Stimulated activated CD8-positive, alpha-beta memory T cell treated with anti-CD3 and anti-CD28 coated beads, Interleukin-12 subunit alpha, Interleukin-12 subunit beta, amount 100 ng/mL, for 24 hours (primary cell): ENCODE measurements around the gene S100A1.
"Not testable (repeated sequence)": the region's sequence is repeated elsewhere in the genome, so short reads cannot be mapped to it uniquely, and the experiment has no call there.

Source experiments
- DNase-seq: peaks from one replicate; pipeline ENCODE4 v3.0.0-alpha.2; 2020; ENCODE audit errors: extremely low read depth

Gene S100A1

DNA sequence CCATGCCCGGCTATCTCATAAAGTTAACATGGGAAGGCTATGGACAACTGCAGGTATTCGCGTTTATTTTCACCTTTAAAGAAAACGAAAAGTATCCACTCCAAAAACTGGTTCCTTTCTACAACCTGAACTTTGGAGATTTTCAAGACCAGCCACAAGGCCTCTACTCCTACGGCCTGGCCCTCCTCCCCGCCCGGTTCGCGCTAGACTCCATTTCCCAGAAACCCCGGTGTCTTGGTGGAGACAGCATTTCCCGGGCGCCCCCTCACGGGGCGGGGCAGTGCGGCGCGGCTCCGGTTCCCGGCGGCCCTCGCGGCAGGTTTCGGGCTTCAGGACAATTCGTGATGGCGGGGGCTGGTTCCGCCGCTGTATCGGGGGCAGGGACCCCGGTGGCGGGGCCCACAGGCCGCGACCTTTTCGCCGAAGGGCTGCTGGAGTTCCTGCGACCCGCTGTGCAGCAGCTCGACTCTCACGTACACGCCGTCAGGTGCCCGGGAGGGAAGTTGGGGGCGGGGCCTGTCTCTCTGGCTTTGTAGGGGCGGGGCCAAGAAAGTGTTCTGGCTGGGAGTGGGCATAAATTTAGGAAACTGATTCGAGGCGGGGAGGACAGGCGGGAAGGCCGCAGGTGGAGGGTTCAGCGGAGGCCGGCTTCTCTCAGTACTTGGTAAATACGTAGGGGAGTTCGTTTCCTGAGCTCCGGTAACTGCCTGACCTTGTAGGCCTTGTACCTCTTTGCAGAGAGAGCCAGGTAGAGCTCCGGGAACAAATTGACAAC is 30.4 kb downstream of the S100A1 start, which contains the start of gene SNAPIN:
Gene SNAPIN, plus strand, starts transcription at position 304 of the 775 bp plus-strand sequence. Its CDS starts 41 bp downstream, at position 345.
- DNase-seq: peak; percentile 82

GRCh38 chr1:153659175-153659534 is 30.9 kb downstream of the S100A1 start:
- DNase-seq: no peak

GRCh38 chr1:153659656-153660055 is 31.4 kb downstream of the S100A1 start:
- DNase-seq: no peak

DNA sequence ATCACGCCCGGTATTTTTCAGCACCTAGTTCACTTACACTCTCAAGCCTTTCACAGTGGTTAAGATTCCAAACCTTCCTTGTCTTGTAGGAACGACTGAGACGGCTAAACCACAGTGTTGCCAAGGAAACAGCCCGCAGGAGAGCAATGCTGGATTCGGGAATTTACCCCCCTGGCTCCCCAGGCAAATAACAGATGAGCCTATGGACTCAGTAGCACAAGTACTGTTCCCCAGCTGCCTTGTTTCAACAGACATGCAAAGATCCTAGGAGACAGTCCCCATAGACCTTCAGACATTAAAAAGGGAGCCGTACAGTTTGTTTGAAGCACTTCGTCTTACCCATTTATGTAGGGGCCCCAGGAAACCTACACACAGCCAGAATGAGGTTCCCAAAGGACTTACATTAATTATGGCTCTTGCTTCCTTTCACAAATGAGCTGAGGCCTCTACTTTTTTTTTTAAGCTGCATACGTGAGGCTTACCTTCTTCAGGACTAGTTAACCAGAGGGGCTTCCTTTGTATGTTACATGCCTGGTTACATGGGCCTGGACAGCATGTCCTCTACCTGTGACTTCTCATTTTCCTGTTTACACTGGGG is 33.0 kb downstream of the S100A1 start:
- DNase-seq: no peak

GRCh38 chr1:153662269-153662668 is 34.0 kb downstream of the S100A1 start:
- DNase-seq: no peak

DNA sequence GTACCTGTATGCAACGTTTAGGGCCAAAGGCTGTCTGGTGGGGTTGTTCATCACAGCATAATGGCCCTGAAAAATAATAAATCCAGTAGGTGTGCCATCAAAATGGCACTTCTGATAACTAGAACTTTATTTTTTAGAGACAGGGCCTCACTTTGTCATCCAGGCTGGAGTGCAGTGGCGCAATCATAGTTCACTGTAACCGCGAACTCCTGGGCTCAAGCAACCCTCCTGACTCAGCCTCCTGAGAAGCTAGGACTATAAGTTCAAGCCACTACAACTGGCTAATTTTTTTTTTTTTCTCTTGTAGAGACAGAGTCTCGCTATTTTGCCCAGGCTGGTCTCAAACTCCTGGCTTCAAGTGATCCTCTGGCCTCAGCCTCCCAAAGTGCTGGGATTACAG is 35.0 kb downstream of the S100A1 start:
- no peak for DNase-seq

GRCh38 chr1:153667439-153667838 is 39.2 kb downstream of the S100A1 start:
- DNase-seq: no peak

- DNase-seq: not testable (repeated sequence)
Measured at GRCh38 chr1:153668672-153669071, 40.4 kb downstream of the S100A1 start.

- no peak for DNase-seq
Measured at GRCh38 chr1:153669606-153670005, 41.4 kb downstream of the S100A1 start.

DNA sequence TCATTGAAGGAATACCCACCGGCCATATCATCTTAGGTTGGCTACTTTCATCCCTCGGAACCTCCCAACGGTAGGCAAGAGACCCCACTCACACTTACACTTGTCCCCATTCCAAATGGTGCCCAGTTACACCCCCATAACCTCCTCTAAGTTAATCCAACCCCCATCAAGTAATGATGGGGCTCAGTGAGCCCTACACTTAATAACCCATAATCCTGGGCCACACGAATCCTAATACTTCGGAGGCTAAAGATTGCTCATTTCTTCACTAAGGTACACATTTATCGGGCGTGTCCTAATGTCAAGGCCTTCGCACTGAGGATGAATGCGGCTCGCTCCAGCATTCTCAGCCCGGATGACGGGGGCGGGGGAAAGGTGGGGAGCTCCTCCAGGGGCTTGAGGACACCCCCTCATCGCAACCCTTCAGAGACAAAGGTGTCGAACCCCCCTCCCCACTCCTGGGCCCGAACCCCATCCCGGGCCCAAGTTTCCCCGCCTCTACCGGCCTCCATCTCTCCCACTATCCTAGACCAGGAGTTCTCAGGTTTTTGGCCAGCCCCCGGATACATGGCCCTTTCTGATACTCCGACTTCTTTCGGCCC is 42.1 kb downstream of the S100A1 start:
- no peak for DNase-seq

GRCh38 chr1:153670859-153671627 is 42.8 kb downstream of the S100A1 start, which contains the start of gene ILF2:
Gene ILF2, minus strand, starts transcription at chr1:153670993. Its CDS starts 71 bp downstream, at chr1:153670922.
- peak; percentile 82 for DNase-seq

DNA sequence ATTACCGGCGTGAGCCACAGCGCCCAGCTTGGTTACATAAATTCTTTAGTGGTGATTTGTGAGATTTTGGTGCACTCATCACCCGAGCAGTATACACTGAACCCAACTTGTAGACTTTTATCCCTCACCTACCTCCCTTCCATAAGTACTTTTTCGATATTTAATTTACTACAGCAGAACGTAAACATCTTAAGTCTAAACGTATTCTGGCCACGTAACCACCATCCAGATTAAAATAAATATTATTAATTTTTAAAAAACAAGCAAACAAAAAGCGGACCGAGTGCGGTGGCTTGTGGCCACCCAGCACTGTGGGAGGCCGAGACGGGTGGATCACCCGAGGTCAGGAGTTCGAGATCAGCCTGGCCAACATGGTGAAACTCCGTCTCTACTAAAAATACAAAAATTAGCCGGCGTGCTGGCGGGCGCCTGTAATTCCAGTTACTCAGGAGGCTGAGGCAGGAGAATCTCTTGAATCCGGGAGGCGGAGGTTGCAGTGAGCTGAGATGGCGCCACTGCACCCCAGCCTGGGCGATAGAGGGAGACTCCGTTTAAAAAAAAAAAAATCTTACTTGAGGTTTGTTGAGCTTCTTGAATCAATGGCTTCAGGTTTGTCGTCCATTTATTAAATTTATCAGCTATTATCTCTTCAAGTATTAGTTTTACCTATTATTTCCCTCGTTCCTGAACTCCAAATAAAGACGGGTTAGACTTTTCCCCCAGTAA is 43.6 kb downstream of the S100A1 start:
- DNase-seq: not testable (repeated sequence)

- no peak for DNase-seq
Measured at GRCh38 chr1:153673511-153673910, 45.3 kb downstream of the S100A1 start.

- DNase-seq: no peak
Measured at GRCh38 chr1:153677718-153678518, 49.7 kb downstream of the S100A1 start.

DNA sequence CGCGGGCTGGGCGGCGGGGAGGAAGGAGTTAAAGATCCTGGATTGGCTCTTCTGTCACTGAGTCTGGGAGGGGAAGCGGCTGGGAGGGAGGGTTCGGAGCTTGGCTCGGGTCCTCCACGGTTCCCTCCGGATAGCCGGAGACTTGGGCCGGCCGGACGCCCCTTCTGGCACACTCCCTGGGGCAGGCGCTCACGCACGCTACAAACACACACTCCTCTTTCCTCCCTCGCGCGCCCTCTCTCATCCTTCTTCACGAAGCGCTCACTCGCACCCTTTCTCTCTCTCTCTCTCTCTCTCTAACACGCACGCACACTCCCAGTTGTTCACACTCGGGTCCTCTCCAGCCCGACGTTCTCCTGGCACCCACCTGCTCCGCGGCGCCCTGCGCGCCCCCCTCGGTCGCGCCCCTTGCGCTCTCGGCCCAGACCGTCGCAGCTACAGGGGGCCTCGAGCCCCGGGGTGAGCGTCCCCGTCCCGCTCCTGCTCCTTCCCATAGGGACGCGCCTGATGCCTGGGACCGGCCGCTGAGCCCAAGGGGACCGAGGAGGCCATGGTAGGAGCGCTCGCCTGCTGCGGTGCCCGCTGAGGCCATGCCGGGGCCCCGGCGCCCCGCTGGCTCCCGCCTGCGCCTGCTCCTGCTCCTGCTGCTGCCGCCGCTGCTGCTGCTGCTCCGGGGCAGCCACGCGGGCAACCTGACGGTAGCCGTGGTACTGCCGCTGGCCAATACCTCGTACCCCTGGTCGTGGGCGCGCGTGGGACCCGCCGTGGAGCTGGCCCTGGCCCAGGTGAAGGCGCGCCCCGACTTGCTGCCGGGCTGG is 50.5 kb downstream of the S100A1 start, which contains the start of gene NPR1:
Gene NPR1, plus strand, starts transcription at position 170 of the 818 bp plus-strand sequence. Its CDS starts 421 bp downstream, at position 591.
- DNase-seq: no peak

- no peak for DNase-seq
Measured at GRCh38 chr1:153679337-153680119, 51.3 kb downstream of the S100A1 start.

DNA sequence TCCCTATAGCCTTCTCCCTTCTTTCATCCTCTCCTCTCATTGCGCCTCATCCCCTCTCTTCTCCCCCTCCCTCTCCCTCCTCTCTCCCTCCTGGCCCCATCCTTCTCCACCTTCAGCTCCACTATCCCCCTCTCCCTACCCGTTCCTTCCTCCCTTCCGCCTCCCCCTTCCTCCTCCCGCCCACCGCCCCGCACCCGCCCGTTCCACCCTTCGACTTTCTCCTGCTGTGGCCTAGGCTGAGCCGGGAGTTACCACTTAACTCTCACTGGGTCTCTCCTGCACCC is 51.8 kb downstream of the S100A1 start:
- DNase-seq: no peak
